SK-N-SH treated with all-trans-retinoic acid at 6 μM for 48 hours (cell line): ENCODE data around the gene FBXW4.

Experiments
- CSRNP3 ChIP-seq: fragments of 250-450 bp; sonication (Bioruptor Pico); IDR thresholded peaks from 2 replicates; pipeline ENCODE4 v1.5.1; 2021; ENCODE audit warnings: mild to moderate bottlenecking, moderate library complexity
- PATZ1 ChIP-seq: fragments of 250-450 bp; sonication (Bioruptor Pico); IDR thresholded peaks from 2 replicates; pipeline ENCODE4 v1.8.0; 2020; ENCODE audit warnings: mild to moderate bottlenecking, moderate library complexity, borderline replicate concordance
- ZNF70 ChIP-seq: fragments of 450-650 bp; formaldehyde crosslinking; IDR thresholded peaks from 2 replicates; pipeline ENCODE4 v1.5.0; 2020; ENCODE audit warnings: mild to moderate bottlenecking, moderate library complexity

- TF ChIP-seq PATZ1 (no peak), CSRNP3 (CRISPR knock-in tag) (no peak), ZNF70 (CRISPR knock-in tag) (no peak)
These were observed 34.7 kb downstream of the FBXW4 start for GRCh38 chr10:101660256-101660655.
